Activated T-helper 9 cell treated with anti-CD3 and anti-CD28 coated beads, Interleukin-2, amount 50 U/mL, for 16 hours (primary cell): ENCODE data around the gene NME4.
"Not testable (repeated sequence)": the region's sequence is repeated elsewhere in the genome, so short reads cannot be mapped to it uniquely, and the experiment has no call there.

Experiments used
- DNase-seq: peaks from one replicate; pipeline ENCODE4 v3.0.0-alpha.2; 2020; ENCODE audit warnings: low read depth

The NME4 gene

GRCh38 chr16:398561-399339, 1.8 kb downstream of the NME4 start:
- DNase-seq, result no peak

DNA sequence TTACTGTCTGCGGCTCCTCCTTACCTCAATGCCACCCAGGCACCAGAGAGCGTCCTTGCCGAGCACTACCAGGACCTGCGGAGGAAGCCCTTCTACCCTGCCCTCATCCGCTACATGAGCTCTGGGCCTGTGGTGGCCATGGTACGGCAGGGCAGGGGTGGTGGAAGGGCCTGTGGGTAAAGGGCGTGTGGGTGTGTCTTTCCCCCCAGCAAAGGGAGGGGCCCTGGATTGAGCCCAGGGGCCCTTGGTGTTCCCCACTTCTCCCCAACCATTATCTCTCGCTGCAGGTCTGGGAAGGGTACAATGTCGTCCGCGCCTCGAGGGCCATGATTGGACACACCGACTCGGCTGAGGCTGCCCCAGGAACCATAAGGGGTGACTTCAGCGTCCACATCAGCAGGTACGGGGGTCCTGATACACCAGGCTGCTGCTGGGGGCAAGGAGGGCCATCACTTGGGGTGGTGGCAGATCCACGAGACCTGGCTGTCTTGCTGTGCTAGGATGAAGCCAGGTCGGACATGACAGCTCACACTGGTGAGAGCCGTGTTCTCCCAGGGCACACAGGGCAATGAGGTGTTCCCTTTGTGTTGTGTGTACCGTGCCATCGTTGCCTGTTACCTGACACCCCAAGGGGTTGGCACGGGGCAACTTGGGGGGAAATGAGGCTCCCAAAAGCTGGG, 2.5 kb downstream of the NME4 start:
- DNase-seq, result no peak

GRCh38 chr16:400061-400591, 3.1 kb downstream of the NME4 start:
- no peak for DNase-seq

DNA sequence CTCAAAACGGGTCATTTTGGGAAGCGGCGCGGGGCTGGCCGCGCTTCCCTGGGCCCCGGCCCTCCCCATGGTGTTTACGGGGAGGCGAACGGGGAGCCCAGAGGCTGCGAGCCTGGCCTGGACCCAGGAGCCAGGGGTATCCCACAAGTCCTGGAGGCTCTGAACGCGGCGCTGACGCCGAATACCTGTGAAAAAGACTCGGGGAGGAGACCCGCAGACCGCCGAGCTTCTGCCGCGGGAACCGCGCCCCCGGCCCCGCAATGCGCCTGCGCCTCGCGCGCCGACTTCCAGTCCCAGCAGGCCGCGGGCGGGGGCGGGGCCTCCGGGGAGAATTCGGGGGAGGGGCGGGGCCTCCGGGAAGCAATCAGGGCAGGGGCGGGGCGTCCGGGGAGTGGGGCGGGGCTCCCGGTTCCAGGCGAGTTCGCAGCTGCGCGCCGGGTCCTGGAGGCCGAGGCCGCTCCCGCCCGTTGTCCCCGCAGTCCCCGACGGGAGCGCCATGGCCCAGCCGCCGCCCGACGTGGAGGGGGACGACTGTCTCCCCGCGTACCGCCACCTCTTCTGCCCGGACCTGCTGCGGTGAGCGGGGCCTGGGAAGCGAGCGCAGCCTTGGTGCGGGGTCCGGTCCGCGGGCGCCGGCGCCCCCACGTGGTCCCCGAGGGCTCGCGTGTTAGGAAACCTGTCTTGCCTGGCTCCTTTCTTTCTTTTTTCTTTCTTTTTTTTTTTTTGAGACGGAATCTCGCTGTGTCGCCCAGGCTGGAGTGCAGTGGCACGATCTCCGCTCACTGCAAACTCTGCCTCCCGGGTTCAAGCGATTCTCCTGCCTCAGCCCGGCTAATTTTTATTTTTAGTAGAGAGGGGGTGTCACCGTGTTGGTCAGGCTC, 4.7 kb downstream of the NME4 start, which contains the start of gene DECR2:
DECR2 (plus strand) TSS at position 418 of the 881 bp plus-strand sequence; CDS start at position 497, 79 bp downstream.
- DNase-seq, result peak; percentile 99

GRCh38 chr16:404971-405486, 8.0 kb downstream of the NME4 start:
- DNase-seq, result no peak

DNA sequence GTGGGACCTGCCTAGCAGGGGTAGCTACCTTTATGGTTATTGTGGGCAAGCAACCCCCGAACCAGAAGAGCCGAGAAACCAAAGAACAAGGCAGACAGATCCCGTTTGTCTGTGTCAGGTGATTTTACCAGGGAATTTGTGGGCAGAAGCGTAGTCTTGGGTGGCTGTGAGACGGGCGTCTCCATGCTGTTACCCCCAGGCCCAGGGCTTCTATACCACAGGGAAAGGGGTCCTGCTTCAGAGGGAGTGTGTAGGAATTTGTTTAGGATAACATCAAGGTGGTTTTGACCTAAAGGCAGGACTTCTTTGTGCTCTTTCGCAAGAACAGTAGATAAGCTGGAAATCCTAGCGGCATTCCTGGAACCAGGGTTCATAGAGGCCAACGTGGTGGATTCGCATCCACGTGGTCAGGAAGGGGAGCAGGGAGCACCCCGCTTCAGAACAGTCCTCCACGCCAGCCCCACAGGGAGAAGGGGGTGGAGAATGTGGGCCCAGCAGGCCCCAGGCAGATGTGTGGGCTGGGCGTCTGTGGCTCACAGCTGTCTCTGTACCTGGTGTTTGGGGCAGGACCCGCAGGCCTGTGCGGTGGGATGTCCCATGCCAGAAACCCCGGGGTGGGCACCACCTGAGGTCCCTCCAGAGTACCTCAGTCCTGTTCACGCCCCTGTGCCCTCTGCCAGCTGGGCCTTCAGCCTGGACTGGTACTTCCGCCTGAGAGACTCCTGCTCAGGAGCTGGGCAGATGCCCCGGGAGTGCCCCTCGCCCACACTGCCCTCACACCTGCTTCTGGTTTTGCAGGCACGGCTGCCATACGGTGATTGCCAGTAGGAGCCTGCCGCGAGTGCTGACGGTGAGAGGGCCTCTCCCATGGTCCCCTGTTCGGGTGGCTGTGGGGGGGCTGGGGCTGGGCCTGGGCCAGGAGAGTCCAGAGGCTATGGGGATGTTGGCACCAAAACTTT, 8.8 kb downstream of the NME4 start:
- no peak for DNase-seq

- no peak for DNase-seq
Measured at GRCh38 chr16:407253-407652, 10.3 kb downstream of the NME4 start.

GRCh38 chr16:410516-411178, 13.6 kb downstream of the NME4 start:
- no peak for DNase-seq

DNA sequence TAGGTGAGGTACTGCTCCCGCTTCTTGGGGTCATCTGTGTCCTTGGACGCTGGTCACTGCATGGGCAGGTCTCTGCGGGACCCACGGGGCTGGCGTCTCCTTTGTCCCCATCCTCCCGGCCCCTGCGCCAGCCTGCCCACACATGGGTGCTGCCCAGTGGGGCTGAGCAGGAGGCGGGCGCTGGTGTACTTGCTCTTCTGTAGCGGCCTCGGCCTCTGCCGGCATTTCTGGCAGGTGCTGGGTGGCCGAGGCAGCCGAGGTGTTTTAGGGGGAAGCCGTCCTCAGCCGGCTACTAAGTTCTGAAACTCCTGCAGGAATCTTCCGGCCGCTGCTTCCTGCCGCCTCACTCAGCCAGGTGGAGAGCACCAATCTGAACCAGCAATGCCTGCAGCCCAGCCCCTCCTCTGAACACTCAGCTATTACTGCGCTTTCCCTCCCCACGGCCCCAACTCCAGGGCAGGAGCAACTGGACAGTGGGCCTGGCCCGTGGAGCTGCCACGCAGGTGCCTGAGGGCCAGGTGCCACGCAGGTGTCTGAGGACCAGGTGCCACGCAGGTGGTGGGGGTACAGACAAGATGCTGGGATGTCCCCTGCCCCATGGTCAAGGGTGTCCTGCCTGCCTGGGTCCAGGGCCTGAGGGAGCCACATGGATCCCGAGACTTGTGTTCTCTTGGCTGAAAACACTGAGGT, 14.7 kb downstream of the NME4 start:
- no peak for DNase-seq

DNA sequence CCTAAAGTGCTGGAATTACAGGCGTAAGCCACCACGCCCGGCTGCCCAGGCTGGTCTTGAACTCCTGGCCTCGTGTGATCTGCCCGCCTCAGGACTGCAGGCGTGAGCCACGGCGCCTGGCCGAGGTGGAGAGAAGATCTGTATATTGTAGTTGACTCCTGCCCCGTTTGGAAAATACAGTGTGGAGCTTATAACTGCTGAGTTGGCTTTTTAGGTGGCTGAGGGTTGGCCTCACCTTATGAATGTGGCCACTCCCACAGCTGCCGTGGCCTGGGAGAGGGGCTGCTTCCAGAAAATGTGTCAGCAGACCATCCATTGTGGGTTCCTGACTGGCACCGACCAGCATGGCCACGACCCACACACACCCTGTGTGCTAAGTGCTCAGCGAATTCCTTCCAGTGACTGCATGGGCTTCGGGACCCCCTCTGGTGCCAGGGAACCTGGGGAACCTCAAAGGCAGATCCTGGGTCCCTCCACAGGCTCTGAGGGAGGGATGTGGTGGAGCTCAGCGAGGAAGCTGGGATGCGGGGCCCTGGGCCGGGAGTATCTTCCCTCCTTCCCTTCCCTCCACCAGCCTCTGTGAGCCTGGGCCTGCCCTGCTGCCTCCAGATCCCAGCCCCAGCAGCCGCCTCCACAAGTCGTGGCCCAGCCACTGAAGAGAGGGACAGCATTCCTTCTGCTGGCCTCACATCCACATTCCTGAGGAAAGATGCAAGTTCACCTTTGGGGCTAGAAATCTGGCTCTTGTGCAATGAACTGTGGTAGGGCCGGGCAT, 17.6 kb downstream of the NME4 start:
- DNase-seq, result no peak

DNA sequence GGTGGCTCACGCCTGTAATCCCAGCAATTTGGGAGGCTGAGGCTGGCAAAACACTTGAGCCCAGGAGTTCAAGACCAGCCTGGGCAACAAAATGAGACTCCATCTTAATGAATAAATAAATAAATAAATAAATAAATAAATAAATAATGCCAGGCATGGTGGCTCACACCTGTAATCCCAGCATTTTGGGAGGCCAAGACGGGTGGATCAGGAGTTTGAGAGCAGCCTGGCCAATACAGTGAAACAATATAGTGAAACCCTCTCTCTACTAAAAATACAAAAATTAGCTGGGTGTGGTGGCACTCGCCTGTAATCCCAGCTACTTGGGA, 18.1 kb downstream of the NME4 start:
- DNase-seq, result not testable (repeated sequence)

GRCh38 chr16:422179-422578, 25.2 kb downstream of the NME4 start:
- not testable (repeated sequence) for DNase-seq

DNA sequence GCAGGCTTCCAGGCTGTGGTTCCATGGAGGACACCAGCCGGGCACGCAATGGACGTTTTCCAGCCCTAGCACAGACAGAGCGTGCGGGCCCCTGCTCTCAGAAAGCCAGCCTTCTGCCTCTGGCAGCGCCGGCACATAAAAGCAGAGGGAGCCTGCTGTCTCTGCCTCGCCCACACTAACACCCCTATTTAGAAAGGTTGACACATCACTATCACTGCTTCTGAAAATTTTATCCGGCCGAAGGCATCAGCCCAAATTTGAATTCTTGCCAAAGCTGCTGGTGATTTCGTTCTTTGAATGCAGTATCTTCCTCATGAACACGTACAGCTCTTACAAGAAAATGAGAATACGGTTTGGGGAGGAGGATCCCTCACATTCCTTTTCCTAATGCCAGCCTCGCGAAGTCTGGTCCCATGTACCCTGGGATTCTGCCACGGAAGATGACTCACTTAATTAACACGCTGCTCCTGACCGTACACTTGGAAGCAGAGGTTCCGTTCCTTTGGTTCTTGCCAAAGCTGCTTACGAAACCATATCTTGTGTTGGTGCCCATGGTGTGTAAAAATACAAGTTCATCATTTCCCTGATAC, 27.1 kb downstream of the NME4 start:
- DNase-seq, result no peak

DNA sequence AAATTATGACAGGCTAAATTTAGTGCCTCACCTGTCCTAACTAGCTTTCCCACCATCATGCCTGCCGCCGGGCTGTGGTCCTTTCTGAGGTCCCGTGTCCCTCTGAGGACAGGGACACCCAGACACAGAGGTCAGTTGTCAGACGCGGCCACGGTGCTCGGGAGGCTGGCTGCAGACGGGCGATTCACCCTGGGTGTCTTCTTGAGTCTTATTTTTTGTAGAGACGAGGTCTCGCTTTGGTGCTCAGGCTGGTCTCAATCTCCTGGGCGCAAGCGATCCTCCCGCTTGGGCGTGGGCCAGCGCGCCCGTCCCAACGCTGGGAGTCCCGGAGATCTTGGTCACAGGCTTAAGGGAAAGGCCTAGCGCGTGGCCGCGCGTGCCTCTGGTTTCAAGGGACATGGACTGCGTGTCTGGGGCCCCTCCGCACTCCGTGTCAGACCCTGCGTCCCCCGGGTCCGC, 27.7 kb downstream of the NME4 start:
- DNase-seq, result no peak

GRCh38 chr16:425082-425718, 28.2 kb downstream of the NME4 start, which contains the start of gene RAB11FIP3:
Gene RAB11FIP3, plus strand, starts transcription at chr16:425649. Its CDS starts 358 bp downstream, at chr16:426007.
- DNase-seq, result peak; percentile 76

- DNase-seq, result peak; percentile 22
Measured at GRCh38 chr16:425740-426114, 28.7 kb downstream of the NME4 start.

- no peak for DNase-seq
Measured at GRCh38 chr16:426115-426905, 29.3 kb downstream of the NME4 start.
